Measurements from ENCODE around the gene IQSEC2.
A peak's percentile ranks its signal among the peaks of the same experiment; 100 is the strongest.

IQSEC2 gene

GRCh38 chrX:53266914-53267313 lies 14.5 kb downstream of the IQSEC2 start:
- DNase-seq (ENCODE audit: low read depth): no peak

GRCh38 chrX:53265771-53266574 lies 15.4 kb downstream of the IQSEC2 start:
- DNase-seq (ENCODE audit: low read depth): no peak

GRCh38 chrX:53263597-53264094 lies 17.7 kb downstream of the IQSEC2 start:
- peak; percentile 39 for DNase-seq (ENCODE audit: low read depth)

- DNase-seq (ENCODE audit: low read depth): no peak
Observed at GRCh38 chrX:53262918-53263394, 18.4 kb downstream of the IQSEC2 start.

GRCh38 chrX:53262189-53262917 lies 19.0 kb downstream of the IQSEC2 start:
- no peak for DNase-seq (ENCODE audit: low read depth)

- no peak for DNase-seq (ENCODE audit: low read depth)
Observed at GRCh38 chrX:53261355-53261972, 19.9 kb downstream of the IQSEC2 start.

- no peak for DNase-seq (ENCODE audit: low read depth)
Observed at GRCh38 chrX:53260836-53261235, 20.5 kb downstream of the IQSEC2 start.

GRCh38 chrX:53257670-53258423 lies 23.5 kb downstream of the IQSEC2 start:
- no peak for DNase-seq (ENCODE audit: low read depth)

GRCh38 chrX:53257166-53257565 lies 24.2 kb downstream of the IQSEC2 start:
- DNase-seq (ENCODE audit: low read depth): no peak

GRCh38 chrX:53256446-53257041 lies 24.8 kb downstream of the IQSEC2 start:
- no peak for DNase-seq (ENCODE audit: low read depth)

GRCh38 chrX:53255738-53256191 lies 25.6 kb downstream of the IQSEC2 start:
- no peak for DNase-seq (ENCODE audit: low read depth)

- no peak for DNase-seq (ENCODE audit: low read depth)
Observed at GRCh38 chrX:53254570-53255461, 26.6 kb downstream of the IQSEC2 start.

GRCh38 chrX:53253293-53254020 lies 27.9 kb downstream of the IQSEC2 start:
- no peak for DNase-seq (ENCODE audit: low read depth)

- DNase-seq (ENCODE audit: low read depth): no peak
Observed at GRCh38 chrX:53251307-53251706, 30.1 kb downstream of the IQSEC2 start.

- no peak for DNase-seq (ENCODE audit: low read depth)
Observed at GRCh38 chrX:53250556-53250955, 30.8 kb downstream of the IQSEC2 start.

GRCh38 chrX:53249408-53250042 lies 31.9 kb downstream of the IQSEC2 start:
- DNase-seq (ENCODE audit: low read depth): no peak

- DNase-seq (ENCODE audit: low read depth): no peak
Observed at GRCh38 chrX:53247928-53248327, 33.5 kb downstream of the IQSEC2 start.

- DNase-seq (ENCODE audit: low read depth): no peak
Observed at GRCh38 chrX:53246231-53246630, 35.2 kb downstream of the IQSEC2 start.

GRCh38 chrX:53244610-53245009 lies 36.8 kb downstream of the IQSEC2 start:
- no peak for DNase-seq (ENCODE audit: low read depth)

Data from stimulated activated CD8-positive, alpha-beta memory T cell treated with anti-CD3 and anti-CD28 coated beads, Interleukin-4, amount 100 ng/mL, for 24 hours (primary cell).